Measurements from ENCODE around the gene RNGTT. TPM values are rescaled to one million over a fixed set of nuclear protein-coding genes. Genes with fewer than 3 reads are reported as not detected.

RNGTT gene
- total RNA-seq, 1 donor from 2014 or later = 12.3 TPM

DNA sequence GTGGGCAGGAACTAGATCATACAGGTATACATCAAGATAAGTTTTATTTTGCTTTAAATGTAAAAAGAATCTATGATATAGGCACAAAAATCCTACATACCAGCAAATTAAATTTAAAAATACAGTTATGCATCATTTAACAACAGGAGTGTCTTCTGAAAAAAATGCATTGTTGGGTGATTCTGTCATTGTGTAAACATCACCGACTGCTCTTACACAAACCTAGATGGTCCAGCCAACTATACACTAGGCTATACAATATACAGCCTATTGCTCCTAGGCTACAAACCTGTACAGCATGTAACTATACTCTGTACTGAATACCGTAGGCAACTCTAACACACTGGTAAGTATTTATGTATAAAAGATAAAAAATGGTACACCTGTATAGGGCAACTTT lies 139.4 kb downstream of the RNGTT start:
- no peak for ATAC-seq

GRCh38 chr6:88815491-88815890 lies 147.9 kb downstream of the RNGTT start:
- Histone ChIP-seq H3K4me3 (no peak overlapping the region), H3K4me1 (no peaks in the 10 kb centered on the region), H3K27me3 (no peaks in the 10 kb centered on the region), H3K36me3 (no peaks in the 10 kb centered on the region), H3K27ac (no peak overlapping the region), H3K9me3 (no peaks in the 10 kb centered on the region)
- intact Hi-C loops (cut with DNase I) = no loop called here
- ATAC-seq = no peak
- no peak for TF ChIP-seq CTCF (IDR thresholded peaks at IDR 0.05)
- no peak for DNase-seq

More for the DNA sequence above, 139.4 kb downstream of the RNGTT start:
- H3K9me3 ChIP-seq = no peaks in the 10 kb centered on the region
- H3K4me1 ChIP-seq = no peaks in the 10 kb centered on the region
- no peak for DNase-seq
- intact Hi-C loops (cut with DNase I) = no loop called here
- no peaks in the 10 kb centered on the region for H3K36me3 ChIP-seq
- no peaks in the 10 kb centered on the region for H3K27me3 ChIP-seq
- no peak overlapping the region for H3K27ac ChIP-seq
- H3K4me3 ChIP-seq = no peak overlapping the region
- TF ChIP-seq CTCF (IDR thresholded peaks at IDR 0.05) = no peak

- intact Hi-C loops (cut with DNase I) = no loop called here
- H3K4me1 ChIP-seq = no peaks in the 10 kb centered on the region
- TF ChIP-seq CTCF (IDR thresholded peaks at IDR 0.05) = no peak
- H3K27me3 ChIP-seq = no peaks in the 10 kb centered on the region
- DNase-seq (no peak), ATAC-seq (no peak)
- no peak overlapping the region for H3K4me3 ChIP-seq
- H3K36me3 ChIP-seq = no peaks in the 10 kb centered on the region
- no peaks in the 10 kb centered on the region for H3K9me3 ChIP-seq
- H3K27ac ChIP-seq = no peak overlapping the region
These were observed 148.5 kb downstream of the RNGTT start for GRCh38 chr6:88814909-88815308.

DNA sequence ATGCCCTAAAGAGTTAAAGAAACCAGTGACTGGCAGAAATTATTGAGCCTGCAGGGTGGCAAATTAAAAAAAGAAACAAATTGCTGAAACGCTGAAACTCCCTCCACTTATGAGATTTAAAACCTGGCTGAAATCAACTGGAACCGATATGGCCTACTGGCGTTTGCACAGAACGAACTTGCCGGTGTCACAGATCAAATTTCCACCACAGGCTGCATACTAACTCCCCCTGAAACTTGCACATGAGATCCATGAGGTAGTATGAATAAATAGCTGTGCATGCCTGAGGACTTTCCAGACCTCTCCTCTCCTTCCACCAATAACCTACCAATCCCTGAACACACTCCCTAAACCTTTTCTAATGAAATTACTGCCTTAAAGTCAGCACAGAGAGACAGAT lies 150.4 kb downstream of the RNGTT start:
- H3K27me3 ChIP-seq = no peaks in the 10 kb centered on the region
- H3K4me1 ChIP-seq = no peaks in the 10 kb centered on the region
- ATAC-seq (no peak), DNase-seq (no peak)
- intact Hi-C loops (cut with DNase I) = no loop called here
- H3K9me3 ChIP-seq = no peaks in the 10 kb centered on the region
- no peak overlapping the region for H3K27ac ChIP-seq
- H3K36me3 ChIP-seq = no peaks in the 10 kb centered on the region
- no peak overlapping the region for H3K4me3 ChIP-seq
- no peak for TF ChIP-seq CTCF (IDR thresholded peaks at IDR 0.05)

GRCh38 chr6:88810701-88811100 lies 152.7 kb downstream of the RNGTT start:
- Histone ChIP-seq H3K27ac (no peak overlapping the region), H3K9me3 (no peaks in the 10 kb centered on the region), H3K4me1 (no peaks in the 10 kb centered on the region), H3K4me3 (no peak overlapping the region), H3K36me3 (no peaks in the 10 kb centered on the region), H3K27me3 (no peaks in the 10 kb centered on the region)
- ATAC-seq (no peak), DNase-seq (no peak)
- TF ChIP-seq CTCF (IDR thresholded peaks at IDR 0.05) = no peak
- intact Hi-C loops (cut with DNase I) = no loop called here

DNA sequence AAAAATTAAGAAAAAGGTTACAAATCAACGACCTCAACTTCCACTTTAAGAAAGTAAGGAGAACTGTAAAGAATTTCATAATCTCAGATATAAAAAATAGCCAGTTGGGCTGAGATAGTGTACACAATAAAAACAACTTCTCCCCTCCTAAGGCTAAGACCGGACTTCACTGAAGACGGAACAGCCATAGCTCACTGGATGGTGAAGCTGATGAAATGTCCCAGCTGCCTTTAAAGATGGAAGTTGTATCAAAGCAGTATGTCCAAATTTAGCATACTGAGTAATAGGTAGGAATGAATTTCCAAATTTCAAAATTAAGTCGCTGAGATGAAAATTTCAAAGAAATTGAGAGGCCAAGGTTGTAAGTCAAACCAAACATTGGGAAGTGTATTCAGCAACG lies 153.3 kb downstream of the RNGTT start:
- Histone ChIP-seq H3K4me1 (no peaks in the 10 kb centered on the region), H3K27ac (no peak overlapping the region), H3K4me3 (no peak overlapping the region), H3K9me3 (no peaks in the 10 kb centered on the region), H3K27me3 (no peaks in the 10 kb centered on the region), H3K36me3 (no peaks in the 10 kb centered on the region)
- TF ChIP-seq CTCF (IDR thresholded peaks at IDR 0.05) = no peak
- ATAC-seq (no peak), DNase-seq (no peak)
- intact Hi-C loops (cut with DNase I) = no loop called here
